ENCODE data around the gene PSMC1. TPM values are rescaled to one million over a fixed set of nuclear protein-coding genes. Genes with fewer than 3 reads are reported as not detected.

PSMC1 gene
- polyA plus RNA-seq, 3 donors: 110 to 148 (median 136) TPM

DNA sequence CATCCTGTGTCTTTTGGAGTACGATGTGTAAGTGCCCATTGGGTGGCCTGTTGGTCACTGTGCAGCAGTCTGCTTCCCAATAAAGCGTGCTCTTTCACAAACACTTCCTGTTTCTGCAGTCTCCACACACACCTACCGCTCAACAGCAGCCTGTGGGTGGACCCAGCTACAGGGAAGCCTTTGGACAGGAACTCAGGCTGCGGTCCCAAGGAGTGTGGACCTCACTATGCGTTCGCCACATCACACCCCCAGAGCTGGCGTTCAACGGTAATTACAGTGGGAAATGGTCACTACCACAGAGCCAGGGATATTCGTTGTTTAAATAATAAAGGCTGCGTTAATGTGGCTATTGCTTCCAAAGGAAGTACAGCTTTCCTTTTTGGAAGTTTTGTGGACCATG lies 16.2 kb downstream of the PSMC1 start:
- no peak for DNase-seq (ENCODE audit: extremely low read depth in 1 of 11, low read depth in 9 of 11, low spot score in 4 of 11)

DNA sequence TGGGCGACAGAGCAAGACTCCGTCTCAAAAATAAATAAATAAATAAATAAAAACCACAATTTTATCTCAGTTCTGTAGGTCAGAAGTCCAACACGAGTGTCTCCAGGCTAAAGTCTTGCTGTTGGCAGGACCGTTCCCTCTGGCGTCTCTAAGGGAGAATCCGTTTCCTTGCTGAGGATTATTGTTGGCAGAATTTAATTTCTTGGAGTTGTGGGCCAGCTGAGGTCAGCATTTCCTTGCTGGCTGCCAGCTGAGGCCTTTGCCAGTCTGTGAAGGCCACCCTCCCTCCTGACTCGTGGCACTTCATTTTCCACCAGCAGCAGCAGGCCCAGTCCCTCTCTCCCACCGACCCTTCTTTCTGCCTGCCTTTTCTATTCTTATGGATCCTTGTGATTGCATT lies 17.2 kb downstream of the PSMC1 start:
- no peak for DNase-seq (ENCODE audit: extremely low read depth in 1 of 11, low read depth in 9 of 11, low spot score in 4 of 11)

DNA sequence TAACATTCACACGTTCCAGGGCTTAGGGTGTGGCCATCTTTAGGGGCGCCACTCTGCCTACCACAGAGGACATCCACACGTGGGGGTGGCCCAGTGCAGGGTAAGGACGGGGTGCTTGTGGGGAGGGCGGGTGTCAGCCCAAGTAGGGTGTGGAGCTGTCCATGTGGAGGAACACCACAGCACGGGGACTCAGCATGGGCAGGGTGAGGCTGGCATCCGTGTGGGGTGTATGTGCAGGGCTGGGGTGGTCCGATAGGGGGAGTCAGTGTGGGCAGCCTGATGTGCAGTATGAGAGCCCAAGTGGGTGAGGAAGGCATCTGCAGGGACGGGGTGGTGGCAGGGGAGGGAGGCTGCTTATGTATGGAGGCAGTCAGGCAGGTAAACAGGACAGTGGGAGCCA lies 17.7 kb downstream of the PSMC1 start:
- DNase-seq (ENCODE audit: extremely low read depth in 1 of 11, low read depth in 9 of 11, low spot score in 4 of 11): no peak

DNA sequence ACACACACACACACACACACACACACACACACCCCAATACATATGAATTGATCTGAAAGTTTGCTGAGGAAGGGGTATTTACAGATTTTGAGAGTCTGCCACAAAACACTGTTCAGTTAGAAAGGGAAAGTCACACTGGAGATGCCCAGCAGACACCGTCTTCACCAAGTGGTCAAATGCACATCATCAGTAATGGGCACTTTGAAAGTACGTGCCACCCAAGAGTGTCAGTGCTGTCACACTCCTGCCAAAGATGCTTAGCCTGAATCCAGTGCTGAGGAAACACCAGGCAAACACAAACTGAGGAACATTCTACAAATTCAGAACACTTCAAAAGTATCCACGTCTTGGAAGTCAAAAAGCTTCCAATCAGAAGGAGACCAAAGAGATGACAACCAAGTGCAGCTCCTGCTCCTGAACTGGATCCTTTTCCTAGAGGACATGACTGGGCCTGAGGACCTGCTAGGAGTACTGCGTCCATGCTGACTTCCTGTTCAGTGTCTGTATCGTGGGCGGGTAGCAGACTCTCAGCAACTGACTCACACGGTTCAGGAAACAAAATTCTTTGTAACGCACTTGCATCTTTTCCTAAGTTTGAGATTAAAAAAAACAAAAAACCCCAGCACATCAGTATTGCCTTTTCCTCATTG lies 18.6 kb downstream of the PSMC1 start:
- no peak for DNase-seq (ENCODE audit: extremely low read depth in 1 of 11, low read depth in 9 of 11, low spot score in 4 of 11)

DNA sequence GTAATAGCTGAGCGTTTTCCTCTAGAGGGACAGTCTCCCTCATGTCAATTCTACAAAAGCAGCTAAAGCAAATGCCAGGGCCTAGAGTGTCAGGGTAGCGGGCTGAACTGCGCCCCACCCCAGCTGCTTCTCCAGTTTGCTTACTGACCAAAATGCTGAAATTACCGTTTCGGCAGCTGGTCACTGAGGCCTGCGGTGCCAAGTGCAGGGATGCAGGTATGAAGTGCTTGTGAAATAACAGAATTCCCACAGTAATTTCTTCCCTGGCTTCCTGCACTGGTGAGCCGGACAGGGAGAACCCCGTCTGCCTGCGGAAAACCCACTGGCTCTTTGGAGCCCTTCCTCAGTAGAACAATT lies 19.1 kb downstream of the PSMC1 start:
- no peak for DNase-seq (ENCODE audit: extremely low read depth in 1 of 11, low read depth in 9 of 11, low spot score in 4 of 11)

DNA sequence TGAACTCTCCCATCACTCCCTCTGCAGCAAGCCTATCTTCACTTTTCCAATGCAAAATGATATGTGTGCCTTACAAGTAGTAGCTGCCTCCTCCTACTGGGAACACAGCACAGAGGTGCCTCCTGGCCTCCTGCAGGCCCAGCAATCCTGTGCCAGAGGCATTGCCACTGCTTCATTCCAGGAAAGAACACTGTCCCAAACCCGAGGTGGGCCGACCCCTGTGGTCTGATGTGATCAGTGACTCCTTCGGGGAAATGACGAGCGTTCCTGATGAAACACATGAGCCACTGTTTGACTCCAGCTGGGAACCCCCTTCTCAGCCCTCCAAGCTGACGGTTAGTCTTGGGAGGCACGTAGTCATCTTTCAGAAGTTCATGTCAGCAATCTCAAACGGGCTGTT lies 19.5 kb downstream of the PSMC1 start:
- DNase-seq (ENCODE audit: extremely low read depth in 1 of 11, low read depth in 9 of 11, low spot score in 4 of 11): no peak

DNA sequence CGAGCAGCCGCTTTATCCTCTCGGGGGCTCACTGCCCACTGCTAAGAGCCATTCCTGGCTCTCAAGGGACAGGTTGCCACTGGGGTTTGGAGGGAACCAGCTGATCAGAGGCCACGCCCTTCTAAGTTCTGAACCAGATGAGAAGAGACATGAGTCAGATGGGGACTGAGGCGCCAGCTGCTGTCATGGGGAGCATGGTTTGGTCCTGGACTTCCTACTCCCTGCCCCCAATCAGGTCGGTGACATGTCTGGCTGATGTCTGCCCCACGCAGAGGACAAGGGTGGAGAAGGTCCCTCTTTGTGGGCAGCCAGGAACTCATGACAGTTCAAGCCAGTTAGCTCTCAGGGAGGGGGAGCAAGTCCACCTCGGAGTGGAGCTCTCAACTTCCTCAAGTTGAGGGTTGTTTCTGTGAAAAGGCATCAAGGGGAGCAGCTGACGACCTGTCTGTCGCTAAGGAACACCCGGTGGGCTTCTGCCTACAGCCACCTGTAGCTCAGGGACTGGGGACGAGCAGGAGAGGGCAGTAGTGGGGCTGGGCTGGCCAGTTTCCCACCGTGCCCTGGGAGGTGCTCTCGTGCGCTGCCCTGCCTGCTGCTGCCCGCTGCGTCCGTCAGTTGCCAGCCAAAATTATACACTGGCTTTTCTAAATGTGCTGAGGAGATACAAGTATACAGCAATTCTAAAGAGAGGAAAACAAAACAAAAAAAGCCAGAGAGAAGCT lies 20.5 kb downstream of the PSMC1 start:
- no peak for DNase-seq (ENCODE audit: extremely low read depth in 1 of 11, low read depth in 9 of 11, low spot score in 4 of 11)

DNA sequence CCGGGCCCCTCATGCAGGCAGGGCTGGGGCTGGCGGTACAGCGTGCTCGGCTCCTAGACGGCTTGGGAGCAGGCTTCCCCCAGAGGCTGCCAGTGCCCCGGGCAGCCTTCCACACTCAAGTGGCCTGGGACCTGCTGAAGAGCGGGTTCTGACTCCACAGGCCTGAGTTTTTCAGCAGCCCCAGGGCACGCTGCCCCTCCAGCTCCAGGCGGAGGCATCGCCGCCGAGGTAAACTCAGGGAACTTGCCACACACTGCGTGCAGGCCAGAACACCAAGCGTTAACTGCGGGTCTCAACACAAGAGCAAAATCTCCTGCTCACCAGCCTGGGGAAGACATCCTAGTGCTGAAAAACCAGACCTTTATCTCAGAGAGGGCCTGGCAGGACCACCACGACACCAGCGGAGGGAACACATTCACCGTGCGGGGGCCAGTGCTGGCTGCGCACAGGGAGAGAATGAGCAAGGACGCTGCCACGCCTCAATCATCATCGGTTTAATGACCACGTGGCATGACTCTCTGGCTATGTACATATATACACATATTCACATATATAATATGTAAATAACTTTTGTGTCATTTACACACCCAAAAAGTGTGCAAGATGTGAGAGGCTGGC lies 21.3 kb downstream of the PSMC1 start:
- no peak for DNase-seq (ENCODE audit: extremely low read depth in 1 of 11, low read depth in 9 of 11, low spot score in 4 of 11)

DNA sequence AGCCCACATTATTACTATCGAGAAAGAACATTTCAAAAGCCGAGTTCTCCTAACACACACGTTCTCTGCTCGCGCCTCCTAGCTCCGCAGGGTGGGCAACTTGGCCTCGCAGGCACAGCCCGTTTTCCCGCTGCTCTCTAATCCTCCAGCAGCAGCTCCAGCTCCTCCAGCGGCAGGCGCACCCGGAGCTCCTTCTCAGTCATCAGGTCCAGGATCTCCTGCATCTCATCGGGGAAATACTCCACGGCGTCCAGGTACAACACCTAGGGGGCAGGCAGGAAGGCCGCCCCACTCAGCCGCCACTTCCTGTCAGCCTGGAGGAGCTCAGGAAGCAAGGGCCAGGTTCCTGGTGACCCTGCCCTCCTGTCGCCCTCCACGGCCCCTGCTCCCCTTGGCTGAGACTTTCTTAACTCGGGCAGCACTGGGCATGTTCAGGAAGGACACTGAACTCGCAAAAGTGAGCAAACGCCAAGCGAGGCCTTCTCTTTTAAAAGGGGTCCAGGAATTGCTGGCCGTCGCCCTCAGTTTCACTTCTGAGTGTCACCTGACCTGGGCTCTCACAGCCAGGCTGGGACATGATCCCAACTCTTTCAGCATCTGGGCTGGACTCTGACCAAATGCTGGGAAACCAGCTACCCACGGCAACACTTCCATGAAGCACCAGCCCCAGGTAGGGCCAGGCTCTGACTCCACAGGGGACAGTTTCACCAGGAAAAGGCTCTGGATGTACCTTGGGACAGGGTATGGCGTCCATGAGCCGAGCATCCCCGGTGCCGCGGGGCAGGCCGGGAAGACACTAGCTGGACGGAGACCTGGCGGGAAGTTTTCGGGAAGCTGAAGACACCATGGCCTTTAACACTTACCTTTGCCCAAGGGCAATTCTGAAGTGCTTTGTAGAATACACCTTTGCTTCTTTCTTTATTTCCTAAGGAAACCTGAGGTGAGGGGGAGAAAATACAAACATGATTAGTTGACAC lies 22.1 kb downstream of the PSMC1 start:
- no peak for DNase-seq (ENCODE audit: extremely low read depth in 1 of 11, low read depth in 9 of 11, low spot score in 4 of 11)

DNA sequence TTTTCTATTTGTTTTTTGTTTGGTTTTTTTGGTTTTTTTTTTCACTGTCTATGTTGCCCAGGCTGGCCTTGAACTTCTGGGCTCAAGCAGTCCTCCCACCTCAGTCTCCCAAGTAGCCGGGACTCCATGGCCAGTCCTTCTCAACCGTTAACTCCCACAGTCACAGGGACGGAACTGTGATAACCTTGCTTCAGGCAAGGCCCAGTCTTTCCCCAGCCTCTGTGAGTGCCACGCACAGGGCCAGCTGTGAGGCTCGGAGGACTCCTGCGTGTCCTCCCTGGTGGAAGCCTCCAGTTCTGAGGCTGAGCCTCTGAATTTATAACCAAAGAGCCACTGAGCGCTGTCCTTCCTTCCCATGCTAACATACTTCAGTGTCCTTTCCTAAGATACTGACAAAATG lies 23.7 kb downstream of the PSMC1 start:
- no peak for DNase-seq (ENCODE audit: extremely low read depth in 1 of 11, low read depth in 9 of 11, low spot score in 4 of 11)

DNA sequence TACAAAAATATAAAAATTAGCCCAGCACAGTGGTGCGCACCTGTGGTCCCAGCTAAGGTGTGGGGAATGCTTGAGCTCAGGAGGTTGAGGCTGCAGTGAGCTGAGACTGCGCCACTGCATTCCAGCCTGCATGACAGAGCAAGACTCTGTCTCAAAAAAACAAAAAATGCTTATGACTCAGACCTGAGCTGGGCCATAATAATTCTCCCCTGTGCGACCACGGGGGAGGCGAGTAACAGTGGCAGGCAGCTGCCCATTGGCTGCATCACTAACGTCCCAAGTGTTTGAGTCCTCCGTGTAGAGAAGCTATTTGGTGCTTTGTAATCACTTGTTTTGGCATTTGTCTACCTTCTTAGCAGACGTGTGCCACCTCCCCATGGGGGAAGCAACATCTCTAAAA lies 24.9 kb downstream of the PSMC1 start:
- no peak for DNase-seq (ENCODE audit: extremely low read depth in 1 of 11, low read depth in 9 of 11, low spot score in 4 of 11)

DNA sequence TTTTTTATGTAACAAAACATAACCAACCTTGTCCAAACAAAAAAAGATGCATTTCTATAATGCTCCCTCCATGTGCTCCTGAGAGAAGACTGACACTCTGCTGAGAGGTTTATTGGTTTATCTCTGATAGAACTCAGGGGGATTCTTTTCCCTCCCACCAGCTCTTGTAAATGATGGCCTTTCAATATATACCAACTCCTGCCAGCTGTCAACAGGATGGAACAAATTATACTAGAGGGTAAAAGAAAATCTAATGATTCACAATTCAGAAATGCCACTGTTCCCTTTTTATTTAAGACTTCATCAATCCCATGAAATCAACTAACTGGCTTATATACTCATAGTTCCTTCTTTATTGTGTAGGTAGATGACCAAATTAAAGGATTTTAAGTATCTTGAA lies 25.4 kb downstream of the PSMC1 start:
- no peak for DNase-seq (ENCODE audit: extremely low read depth in 1 of 11, low read depth in 9 of 11, low spot score in 4 of 11)

DNA sequence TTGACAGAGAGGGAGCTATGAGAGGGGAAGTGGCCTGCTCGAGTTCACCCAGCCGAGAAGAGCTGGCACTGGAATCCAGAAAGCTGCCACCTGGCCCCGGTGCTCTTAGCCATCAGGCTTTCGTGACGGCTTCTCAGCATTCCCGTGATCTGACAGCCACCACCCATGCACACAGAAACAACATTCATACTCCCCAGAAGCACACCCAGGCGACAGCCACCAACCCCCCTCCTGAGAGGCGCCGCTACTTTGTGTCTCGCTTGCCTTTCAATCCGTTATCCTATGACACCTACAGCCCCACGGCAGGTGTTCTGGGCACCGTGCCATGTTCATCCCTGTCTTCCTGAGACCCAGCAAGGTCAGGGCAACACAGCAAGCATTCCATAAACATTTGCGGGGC lies 31.4 kb downstream of the PSMC1 start:
- DNase-seq (ENCODE audit: extremely low read depth in 1 of 11, low read depth in 9 of 11, low spot score in 4 of 11): no peak

DNA sequence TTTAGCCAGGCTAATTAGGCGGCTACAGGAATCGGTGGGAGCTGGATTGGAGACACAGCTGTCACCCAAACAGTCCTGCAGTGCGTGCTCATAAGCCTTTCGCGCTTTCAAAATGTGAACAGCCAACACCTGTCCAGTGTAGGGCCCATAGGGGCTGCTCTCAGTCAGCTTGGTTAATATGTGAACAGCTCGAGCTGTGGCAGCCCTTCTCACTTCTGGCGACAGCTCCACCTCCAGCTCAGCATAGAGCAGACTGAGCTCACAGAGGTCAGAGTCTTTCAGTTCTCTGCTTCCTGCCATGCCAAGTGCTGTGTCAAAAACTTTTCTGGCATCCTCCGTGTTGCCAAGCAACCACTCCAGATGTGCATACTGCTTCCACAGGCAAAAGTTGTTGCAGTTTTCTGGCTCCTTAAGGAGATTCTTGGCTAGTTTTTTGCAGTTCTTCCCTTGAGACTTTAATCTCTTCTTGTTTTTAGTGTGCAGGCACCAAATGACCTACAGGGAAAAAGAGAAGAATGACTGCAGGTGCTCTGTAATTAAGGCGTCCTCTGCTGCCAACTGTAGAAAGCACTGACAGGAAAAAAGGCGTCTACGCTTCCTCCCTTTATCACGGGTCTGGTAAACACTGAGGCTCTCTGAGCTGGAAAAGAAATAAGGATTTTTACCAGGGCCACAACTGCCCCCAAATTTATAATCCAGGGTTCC lies 32.5 kb downstream of the PSMC1 start:
- no peak for DNase-seq (ENCODE audit: extremely low read depth in 1 of 11, low read depth in 9 of 11, low spot score in 4 of 11)

DNA sequence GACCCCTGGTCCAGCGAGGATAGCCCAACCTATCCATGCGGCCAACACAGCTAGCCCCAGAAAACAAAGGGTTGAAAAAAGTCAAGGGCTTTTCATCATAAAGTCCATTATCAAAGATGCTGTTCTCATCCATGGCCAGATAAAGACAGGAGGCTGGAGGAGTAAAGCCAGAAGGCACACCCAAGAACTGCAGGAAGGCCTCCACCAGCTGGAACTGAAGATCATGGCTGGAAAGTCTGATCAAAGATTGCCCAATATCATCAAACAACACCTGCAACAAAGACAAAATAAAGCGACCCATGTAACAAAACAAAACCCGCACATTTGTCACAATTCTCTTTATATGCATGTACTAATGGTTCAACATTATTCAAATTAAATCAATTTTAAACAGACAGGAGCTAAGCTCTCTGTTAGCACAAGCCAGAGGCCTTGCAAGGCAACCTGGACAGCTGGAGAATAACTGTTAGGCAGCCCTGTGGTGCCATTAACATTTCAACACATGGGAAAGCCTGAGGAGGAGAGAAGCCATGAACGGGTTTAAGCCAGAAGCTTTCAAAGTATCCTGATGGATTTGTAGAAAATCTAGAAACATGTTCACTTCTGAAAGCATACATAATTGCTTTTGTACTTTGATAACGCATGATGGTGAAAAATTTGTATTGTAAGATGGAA lies 34.1 kb downstream of the PSMC1 start:
- DNase-seq (ENCODE audit: extremely low read depth in 1 of 11, low read depth in 9 of 11, low spot score in 4 of 11): no peak

DNA sequence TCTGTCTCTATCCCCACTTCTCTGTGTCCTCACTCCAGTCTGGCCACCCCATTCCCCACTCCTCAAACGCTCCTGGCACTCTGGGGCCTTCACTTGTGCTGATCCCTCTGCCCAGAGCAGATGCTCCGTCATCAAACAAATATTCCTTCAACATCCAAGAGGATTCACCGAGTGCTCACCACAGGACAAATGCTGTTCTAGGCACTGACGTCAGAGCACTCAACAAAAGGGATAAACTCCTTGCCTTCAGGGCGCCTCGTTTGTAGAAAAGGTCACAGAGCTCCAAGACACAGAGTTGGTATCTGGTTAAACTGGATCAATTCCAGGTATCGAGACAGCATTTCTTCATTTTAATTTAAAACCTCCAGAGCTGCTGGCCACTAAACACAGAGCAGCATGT lies 35.3 kb downstream of the PSMC1 start:
- DNase-seq (ENCODE audit: extremely low read depth in 1 of 11, low read depth in 9 of 11, low spot score in 4 of 11): no peak

DNA sequence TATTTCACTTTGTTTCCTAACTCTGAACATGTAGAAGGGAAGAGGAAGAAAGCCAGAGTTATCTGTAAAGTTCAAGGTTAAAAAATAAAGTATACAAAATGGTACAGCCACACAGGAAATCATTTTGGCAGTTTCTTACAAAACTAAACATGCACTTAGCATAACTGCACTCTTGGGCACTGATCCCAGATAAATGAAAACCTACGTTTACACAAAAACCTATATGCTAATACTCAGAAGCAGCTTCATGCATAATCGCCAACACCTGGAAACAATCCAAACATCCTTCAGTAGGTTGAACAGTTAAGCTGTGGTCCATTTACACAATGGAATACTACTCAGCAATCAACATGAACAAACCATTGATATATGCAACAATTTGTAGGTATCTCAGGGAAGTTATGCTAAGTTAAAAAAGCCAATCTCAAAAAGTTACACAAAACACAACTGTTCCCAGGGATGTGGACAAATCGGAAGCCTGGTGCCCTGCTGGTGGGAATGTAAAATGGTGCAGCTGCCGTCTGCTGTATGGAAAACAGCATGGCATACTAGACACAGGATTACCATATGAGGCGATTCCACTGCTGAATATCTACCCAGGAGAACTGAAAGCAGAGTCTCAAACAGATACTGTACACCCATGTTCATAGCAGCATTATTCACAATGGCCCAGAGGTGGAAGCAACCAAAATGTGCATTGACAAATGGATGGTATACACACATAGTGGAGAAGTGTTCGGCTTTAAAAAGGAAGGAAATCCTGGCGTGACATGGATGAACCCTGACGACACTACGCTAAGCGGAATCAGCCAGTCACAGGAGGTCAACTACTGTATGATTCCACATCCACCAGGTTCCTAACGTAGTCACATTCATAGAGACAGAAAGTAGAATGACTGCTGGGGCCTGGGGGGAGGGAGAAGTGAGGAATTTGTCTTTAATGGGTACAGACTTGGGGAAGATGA lies 37.7 kb downstream of the PSMC1 start:
- DNase-seq (ENCODE audit: extremely low read depth in 1 of 11, low read depth in 9 of 11, low spot score in 4 of 11): no peak
